Measurements from ENCODE around the gene FAM161B. TPM values are rescaled to one million over a fixed set of nuclear protein-coding genes. Genes with fewer than 3 reads are reported as not detected.
"Not testable (repeated sequence)": the region's sequence is repeated elsewhere in the genome, so short reads cannot be mapped to it uniquely, and the experiment has no call there.

The FAM161B gene, protein sequence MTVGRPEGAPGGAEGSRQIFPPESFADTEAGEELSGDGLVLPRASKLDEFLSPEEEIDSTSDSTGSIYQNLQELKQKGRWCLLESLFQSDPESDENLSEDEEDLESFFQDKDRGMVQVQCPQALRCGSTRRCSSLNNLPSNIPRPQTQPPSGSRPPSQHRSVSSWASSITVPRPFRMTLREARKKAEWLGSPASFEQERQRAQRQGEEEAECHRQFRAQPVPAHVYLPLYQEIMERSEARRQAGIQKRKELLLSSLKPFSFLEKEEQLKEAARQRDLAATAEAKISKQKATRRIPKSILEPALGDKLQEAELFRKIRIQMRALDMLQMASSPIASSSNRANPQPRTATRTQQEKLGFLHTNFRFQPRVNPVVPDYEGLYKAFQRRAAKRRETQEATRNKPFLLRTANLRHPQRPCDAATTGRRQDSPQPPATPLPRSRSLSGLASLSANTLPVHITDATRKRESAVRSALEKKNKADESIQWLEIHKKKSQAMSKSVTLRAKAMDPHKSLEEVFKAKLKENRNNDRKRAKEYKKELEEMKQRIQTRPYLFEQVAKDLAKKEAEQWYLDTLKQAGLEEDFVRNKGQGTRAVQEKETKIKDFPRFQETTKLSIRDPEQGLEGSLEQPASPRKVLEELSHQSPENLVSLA
- total RNA-seq, result 10 to 100 TPM in 4 of 8 experiments, 1 to 10 TPM in 4; 3.5 to 17.6 (median 9.4) TPM

DNA sequence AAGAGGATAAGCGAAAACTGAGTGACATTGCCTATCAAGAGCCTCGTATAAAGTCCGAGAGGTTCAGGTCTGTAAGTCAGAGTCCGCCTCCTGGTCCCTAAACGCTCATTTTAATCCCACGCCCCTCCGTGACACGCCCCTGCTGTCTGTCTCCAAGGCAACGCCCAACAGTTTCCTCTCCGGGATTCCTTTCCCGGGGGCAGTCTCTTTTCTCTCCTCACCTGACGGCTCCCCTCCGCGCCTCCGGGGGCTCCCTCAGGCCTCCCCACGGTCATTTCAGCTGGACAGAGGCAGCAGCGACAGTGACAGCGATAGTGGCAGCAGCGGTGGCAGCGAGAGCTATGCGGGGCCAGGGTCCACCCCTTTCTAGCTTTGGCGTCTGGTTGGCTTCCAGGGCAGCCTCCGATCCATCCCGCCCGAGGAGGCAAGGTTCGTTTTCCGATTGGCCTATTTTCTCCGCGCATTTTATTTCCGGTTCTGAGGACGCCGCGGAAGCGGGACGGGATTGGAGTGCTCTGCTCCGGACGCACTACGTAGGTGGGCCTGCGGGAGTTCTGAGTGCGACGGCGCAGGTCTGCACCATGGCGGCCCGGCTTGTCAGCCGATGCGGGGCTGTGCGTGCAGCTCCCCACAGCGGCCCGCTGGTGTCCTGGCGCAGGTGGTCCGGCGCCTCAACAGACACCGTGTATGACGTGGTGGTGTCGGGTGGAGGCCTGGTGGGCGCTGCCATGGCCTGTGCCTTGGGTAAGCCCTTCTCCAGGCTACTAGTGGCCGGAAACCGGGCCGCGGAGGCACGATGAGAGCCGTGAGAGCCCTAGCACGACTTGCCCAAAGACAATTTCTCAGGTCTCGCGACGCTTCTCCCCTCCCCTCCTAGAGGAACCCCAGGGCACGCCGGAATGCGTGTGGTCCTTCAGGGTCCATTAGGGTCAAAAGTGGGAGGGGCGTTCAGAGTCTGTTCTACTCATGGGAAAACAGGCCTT lies at the start of gene FAM161B, which contains the start of gene COQ6:
Gene FAM161B (minus strand): TSS at position 343 of the 983 bp plus-strand sequence. CDS start 68 bp downstream, at position 275.
Gene COQ6 (plus strand): TSS at position 551 of the 983 bp plus-strand sequence. CDS start 31 bp downstream, at position 582.
- 0 to 3% (median 2%) methylated on average over 1 to 18 of the region's 70 CpGs; no CpG with 5 or more reads in 1 of the 10 experiments for WGBS, 10 experiments
- Histone ChIP-seq H3K4me3 (peak within 1 kb of the TSS; percentile 49 to 95 (median 62)), H3K4me1 (replicated peaks in 1 of 2) (peaks cover 6 to 11% of the 10 kb centered on the region in 2 donors), H3K27ac (peak within 1 kb of the TSS; percentile 94 to 97)
- in situ Hi-C loops (cut with MboI; ENCODE audit: low pct_unique_long_range_greater_than_20kb in 2 of 9, low sequenced_read_pairs in 9 of 9, unreplicated experiment in 9 of 9), result no loop called here
- ATAC-seq (replicated peaks in 6 of 8), result peak; percentile 93 to 96 (median 94)

GRCh38 chr14:73998726-73999125 lies 48.8 kb upstream of the FAM161B start:
- Histone ChIP-seq H3K4me3 (no peak overlapping the region), H3K4me1 (replicated peaks in 1 of 2) (peaks cover 0 to 7% of the 10 kb centered on the region in 2 donors), H3K27ac (no peak overlapping the region)
- in situ Hi-C loops (cut with MboI; ENCODE audit: low pct_unique_long_range_greater_than_20kb in 2 of 9, low sequenced_read_pairs in 9 of 9, unreplicated experiment in 9 of 9), result no loop called here
- no peak for ATAC-seq (replicated peaks in 6 of 8)
- WGBS, 10 experiments, result 50 to 100% (median 83%) methylated on average over 1 to 2 of the region's 2 CpGs; no CpG with 5 or more reads in 1 of the 10 experiments

GRCh38 chr14:73997944-73998447 lies 48.1 kb upstream of the FAM161B start:
- peaks cover 0 to 7% of the 10 kb centered on the region in 2 donors for H3K4me1 ChIP-seq (replicated peaks in 1 of 2)
- no peak for ATAC-seq (replicated peaks in 6 of 8)
- no peak overlapping the region for H3K27ac ChIP-seq
- in situ Hi-C loops (cut with MboI; ENCODE audit: low pct_unique_long_range_greater_than_20kb in 2 of 9, low sequenced_read_pairs in 9 of 9, unreplicated experiment in 9 of 9), result no loop called here
- H3K4me3 ChIP-seq, result no peak overlapping the region
- 66 to 100% (median 84%) methylated on average over 1 to 5 of the region's 7 CpGs for WGBS, 10 experiments

- WGBS, 10 experiments, result 80 to 100% (median 80%) methylated on average over 1 of the region's 1 CpG; no CpG with 5 or more reads in 7 of the 10 experiments
- ATAC-seq (replicated peaks in 6 of 8), result no peak
- Histone ChIP-seq H3K4me1 (replicated peaks in 1 of 2) (peaks cover 0 to 7% of the 10 kb centered on the region in 2 donors), H3K27ac (no peak overlapping the region), H3K4me3 (no peak overlapping the region)
- in situ Hi-C loops (cut with MboI; ENCODE audit: low pct_unique_long_range_greater_than_20kb in 2 of 9, low sequenced_read_pairs in 9 of 9, unreplicated experiment in 9 of 9), result no loop called here
These were observed 47.4 kb upstream of the FAM161B start for GRCh38 chr14:73997108-73997943.

GRCh38 chr14:73996731-73997107 lies 46.8 kb upstream of the FAM161B start:
- in situ Hi-C loops (cut with MboI; ENCODE audit: low pct_unique_long_range_greater_than_20kb in 2 of 9, low sequenced_read_pairs in 9 of 9, unreplicated experiment in 9 of 9), result no loop called here

DNA sequence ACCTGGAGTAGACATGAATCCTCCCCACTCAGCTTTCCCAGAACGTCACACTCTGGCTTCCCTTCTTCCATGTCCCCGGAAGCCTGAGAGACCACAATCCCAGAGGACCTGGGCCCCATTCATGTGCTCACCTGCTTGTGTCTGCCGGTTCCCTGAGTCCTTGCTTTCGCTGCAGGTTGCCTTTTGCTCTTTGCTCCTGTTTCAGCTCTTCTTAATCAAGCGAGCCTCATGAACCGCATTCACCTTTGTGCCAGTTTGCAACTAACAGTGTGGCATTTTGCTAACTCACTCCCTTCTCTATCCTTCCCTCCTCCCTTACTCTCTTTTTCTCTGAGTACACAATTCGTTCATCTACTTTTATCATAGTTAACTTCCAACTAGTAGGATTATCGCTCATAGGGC lies 46.1 kb upstream of the FAM161B start:
- in situ Hi-C loops (cut with MboI; ENCODE audit: low pct_unique_long_range_greater_than_20kb in 2 of 9, low sequenced_read_pairs in 9 of 9, unreplicated experiment in 9 of 9), result no loop called here
- Histone ChIP-seq H3K4me3 (no peak overlapping the region), H3K4me1 (replicated peaks in 1 of 2) (peaks cover 0 to 7% of the 10 kb centered on the region in 2 donors), H3K27ac (no peak overlapping the region)
- ATAC-seq (replicated peaks in 6 of 8), result no peak
- WGBS, 10 experiments, result 79 to 100% (median 95%) methylated on average over 1 to 8 of the region's 8 CpGs

More at GRCh38 chr14:73996731-73997107, 46.8 kb upstream of the FAM161B start:
- WGBS, 10 experiments, result 77 to 100% (median 90%) methylated on average over 1 to 2 of the region's 2 CpGs; no CpG with 5 or more reads in 5 of the 10 experiments
- ATAC-seq (replicated peaks in 6 of 8), result no peak
- H3K27ac ChIP-seq, result no peak overlapping the region
- no peak overlapping the region for H3K4me3 ChIP-seq
- peaks cover 0 to 7% of the 10 kb centered on the region in 2 donors for H3K4me1 ChIP-seq (replicated peaks in 1 of 2)

DNA sequence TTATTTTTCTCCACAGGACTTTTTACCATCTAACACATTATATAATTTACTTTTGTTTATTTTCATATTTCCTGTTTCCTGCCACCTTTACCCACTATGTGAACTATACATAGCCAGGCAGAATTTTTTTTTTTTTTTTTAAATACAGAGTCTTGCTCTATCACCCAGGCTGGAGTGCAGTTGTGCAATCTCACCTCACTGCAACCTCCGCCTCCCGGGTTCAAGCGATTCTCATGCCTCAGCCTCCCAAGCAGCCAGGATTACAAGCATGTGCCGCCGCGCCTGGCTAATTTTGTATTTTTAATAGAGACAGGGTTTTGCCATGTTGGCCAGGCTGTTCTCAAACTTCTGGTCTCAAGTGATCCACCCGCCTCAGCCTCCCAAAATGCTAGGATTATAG lies 45.0 kb upstream of the FAM161B start:
- ATAC-seq (replicated peaks in 6 of 8); H3K4me1 ChIP-seq (replicated peaks in 1 of 2); in situ Hi-C loops (cut with MboI; ENCODE audit: low pct_unique_long_range_greater_than_20kb in 2 of 9, low sequenced_read_pairs in 9 of 9, unreplicated experiment in 9 of 9); H3K27ac ChIP-seq; H3K4me3 ChIP-seq: not testable (repeated sequence)
- 93 to 100% (median 98%) methylated on average over 2 to 7 of the region's 7 CpGs; no CpG with 5 or more reads in 2 of the 10 experiments for WGBS, 10 experiments

- Histone ChIP-seq H3K4me3 (no peak overlapping the region), H3K27ac (no peak overlapping the region), H3K4me1 (replicated peaks in 1 of 2) (no peaks in the 10 kb centered on the region)
- in situ Hi-C loops (cut with MboI; ENCODE audit: low pct_unique_long_range_greater_than_20kb in 2 of 9, low sequenced_read_pairs in 9 of 9, unreplicated experiment in 9 of 9), result no loop called here
- ATAC-seq (replicated peaks in 6 of 8), result no peak
- 44 to 100% (median 76%) methylated on average over 1 to 4 of the region's 4 CpGs for WGBS, 10 experiments
These were observed 41.2 kb upstream of the FAM161B start for GRCh38 chr14:73991092-73991491.

DNA sequence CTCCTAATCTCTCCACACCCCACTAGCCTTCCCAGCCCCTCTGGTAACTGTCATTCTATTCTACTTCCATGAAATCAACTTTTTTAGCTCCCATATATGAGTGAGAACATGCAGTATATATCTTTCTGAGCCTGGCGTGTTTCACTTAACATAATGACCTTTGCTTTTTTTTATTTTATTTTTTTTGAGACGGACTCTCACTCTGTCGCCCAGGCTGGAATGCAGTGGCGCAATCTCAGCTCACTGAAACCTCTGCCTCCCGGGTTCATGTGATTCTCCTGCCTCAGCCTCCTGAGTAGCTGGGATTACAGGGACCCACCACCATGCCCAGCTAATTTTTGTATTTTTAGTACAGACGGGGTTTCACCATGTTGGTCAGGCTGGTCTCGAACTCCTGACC lies 38.8 kb upstream of the FAM161B start:
- H3K27ac ChIP-seq; H3K4me3 ChIP-seq; ATAC-seq (replicated peaks in 6 of 8); in situ Hi-C loops (cut with MboI; ENCODE audit: low pct_unique_long_range_greater_than_20kb in 2 of 9, low sequenced_read_pairs in 9 of 9, unreplicated experiment in 9 of 9); H3K4me1 ChIP-seq (replicated peaks in 1 of 2): not testable (repeated sequence)
- 67 to 100% (median 91%) methylated on average over 1 to 5 of the region's 7 CpGs; no CpG with 5 or more reads in 2 of the 10 experiments for WGBS, 10 experiments

DNA sequence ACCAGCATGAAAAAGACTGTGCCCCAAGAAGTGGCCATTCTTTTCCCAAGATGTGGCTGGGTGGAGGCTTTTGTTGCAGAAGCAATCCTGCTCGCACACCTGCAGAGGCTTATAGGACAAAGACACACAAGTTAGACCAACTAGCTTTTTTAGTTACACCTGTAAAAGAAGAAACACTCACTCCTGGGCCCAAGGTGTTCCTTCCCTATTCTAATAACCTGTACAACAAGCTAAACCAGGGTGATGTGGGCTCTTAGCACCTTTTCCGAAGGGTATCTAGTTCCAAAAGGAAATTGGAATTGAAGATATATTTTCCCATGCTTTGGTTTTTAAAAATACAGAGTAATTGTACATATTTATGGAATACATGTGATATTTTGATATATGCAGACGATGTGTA lies 38.2 kb upstream of the FAM161B start:
- ATAC-seq (replicated peaks in 6 of 8), result no peak
- in situ Hi-C loops (cut with MboI; ENCODE audit: low pct_unique_long_range_greater_than_20kb in 2 of 9, low sequenced_read_pairs in 9 of 9, unreplicated experiment in 9 of 9), result no loop called here
- Histone ChIP-seq H3K4me3 (no peak overlapping the region), H3K4me1 (replicated peaks in 1 of 2) (no peaks in the 10 kb centered on the region), H3K27ac (no peak overlapping the region)
- 88 to 100% (median 96%) methylated on average over 1 to 3 of the region's 3 CpGs for WGBS, 10 experiments

GRCh38 chr14:73977896-73978295 lies 28.0 kb upstream of the FAM161B start:
- in situ Hi-C loops (cut with MboI; ENCODE audit: low pct_unique_long_range_greater_than_20kb in 2 of 9, low sequenced_read_pairs in 9 of 9, unreplicated experiment in 9 of 9), result no loop called here
- no peaks in the 10 kb centered on the region for H3K4me1 ChIP-seq (replicated peaks in 1 of 2)
- no peak overlapping the region for H3K4me3 ChIP-seq
- WGBS, 10 experiments, result 64 to 100% (median 83%) methylated on average over 1 to 4 of the region's 4 CpGs; no CpG with 5 or more reads in 1 of the 10 experiments
- no peak overlapping the region for H3K27ac ChIP-seq
- ATAC-seq (replicated peaks in 6 of 8), result no peak

All from motor neuron (in vitro differentiated cells).